Panc1 (cell line): ENCODE measurements around the gene MORN4. TPM values are rescaled to one million over a fixed set of nuclear protein-coding genes. Genes with fewer than 3 reads are reported as not detected.

Experiments
- ATAC-seq: fragments of 200-7000 bp; cut with Tn5 transposase; 2 replicates; pipeline ENCODE4 v1.9.1; 2020; ENCODE audit warnings: mild to moderate bottlenecking, moderate library complexity
- BruUV-seq: library from RNA; stranded (reverse); fragments of 400-500 nt; replicated peaks from 2 replicates; lab custom pipeline; 2021; lab: Mats Ljungman, UMichigan
- CTCF ChIA-PET: fragments of 300-600 bp; sonication (Branson Sonifier 250); formaldehyde crosslinking; loops from one replicate; lab custom pipeline; 2022; ENCODE audit warnings: antibody characterized with exemption; lab: Charles Lee
- POLR2A ChIA-PET: fragments of 300-600 bp; sonication (Branson Sonifier 250); formaldehyde crosslinking; loops from one replicate; lab custom pipeline; 2022; ENCODE audit warnings: antibody characterized with exemption; lab: Charles Lee
- DNase-seq: peaks from one replicate; pipeline ENCODE4 v3.0.0-alpha.2; 2010; ENCODE audit warnings: low read depth, low spot score
- H3K27ac ChIP-seq: 2 replicates; pipeline ENCODE4 v1.5.1; 2011; ENCODE audit warnings: mild to moderate bottlenecking, low read length, inconsistent platforms
- H3K27me3 ChIP-seq: fragments of 200-500 bp; sonication (Bioruptor generic); 2 replicates; pipeline ENCODE4 v1.6.0; 2014; ENCODE audit warnings: low read length, inconsistent platforms; ENCODE audit not compliant: control insufficient read depth, insufficient read depth
- H3K36me3 ChIP-seq: fragments of 200-500 bp; sonication (Bioruptor generic); 2 replicates; pipeline ENCODE4 v1.5.1; 2014; ENCODE audit warnings: inconsistent platforms, mild to moderate bottlenecking, low read length, moderate library complexity; ENCODE audit not compliant: control insufficient read depth, insufficient read depth
- H3K4me1 ChIP-seq: 2 replicates; pipeline ENCODE4 v1.5.1; 2011; ENCODE audit warnings: inconsistent platforms, mild to moderate bottlenecking, low read length, moderate library complexity; ENCODE audit not compliant: control insufficient read depth, insufficient read depth
- H3K4me3 ChIP-seq, 2 experiments: 2 replicates each; pipeline ENCODE4 v1.5.1; 2011 to 2012; ENCODE audit warnings: low read depth in 2 of 2, low read length in 2 of 2, mild to moderate bottlenecking in 2 of 2, inconsistent platforms in 1 of 2, moderate library complexity in 1 of 2
- H3K9me3 ChIP-seq: fragments of 200-500 bp; sonication (Bioruptor generic); 2 replicates; pipeline ENCODE4 v1.5.1; 2014; ENCODE audit warnings: low read depth, mild to moderate bottlenecking, inconsistent platforms, low read length, moderate library complexity; ENCODE audit not compliant: control insufficient read depth, insufficient read depth
- CTCF ChIP-seq: fragments of 450-650 bp; IDR thresholded peaks from 2 replicates; pipeline ENCODE4 v1.5.1; 2017; ENCODE audit warnings: mild to moderate bottlenecking
- POLR2AphosphoS5 ChIP-seq: IDR thresholded peaks from 2 replicates; pipeline ENCODE4 v1.6.1; 2012; ENCODE audit warnings: mild to moderate bottlenecking, low read depth, low read length, moderate library complexity
- REST ChIP-seq, 2 experiments: IDR thresholded peaks; 2 replicates each; pipeline ENCODE4 v1.6.1; 2011 to 2012; ENCODE audit warnings: low read depth in 2 of 2, control low read depth in 1 of 2, low read length in 1 of 2, mild to moderate bottlenecking in 1 of 2, moderate library complexity in 1 of 2; ENCODE audit not compliant: insufficient read depth in 1 of 2
- SIN3A ChIP-seq: IDR thresholded peaks from 2 replicates; pipeline ENCODE4 v1.6.1; 2012; ENCODE audit warnings: low read depth, mild to moderate bottlenecking, low read length, moderate library complexity, borderline replicate concordance; ENCODE audit not compliant: insufficient read depth
- TCF7L2 ChIP-seq: IDR thresholded peaks from 2 replicates; pipeline ENCODE4 v1.6.1; 2011; ENCODE audit warnings: mild to moderate bottlenecking, low read depth, low read length, inconsistent platforms
- in situ Hi-C: cut with HindIII; loops from 2 replicates; pipeline ENCODE4 v1.10.0; 2016; ENCODE audit warnings: low sequenced_read_pairs, low pct_unique_long_range_greater_than_20kb
- intact Hi-C: fragments of 100-400 bp; cut with micrococcal nuclease; formaldehyde crosslinking; loops from one replicate; pipeline ENCODE4 v1.10.0; 2022; ENCODE audit not compliant: unreplicated experiment
- total RNA-seq: library from RNA; stranded (reverse); gene quantifications from one replicate; pipeline ENCODE4 v1.2.1, GENCODE V29; 2021; ENCODE audit not compliant: unreplicated experiment

MORN4 gene
- total RNA-seq, 1 experiment from 2014 or later = 17.9 TPM

- peak overlapping the region; percentile 83 for H3K27ac ChIP-seq
- intact Hi-C loops = no loop called here
- H3K4me1 ChIP-seq = peaks cover 56% of the 10 kb centered on the region
- H3K27me3 ChIP-seq = no peaks in the 10 kb centered on the region
- DNase-seq (no peak), ATAC-seq (no peak)
- CTCF ChIA-PET = interaction anchor here (0.5 to 2.4 kb wide), 4 partner anchors 10 to 41 kb away, joined by 3 to 23 read pairs (median 6); partner anchors contain the start of gene HOGA1
- no peaks in the 10 kb centered on the region for H3K36me3 ChIP-seq
- POLR2A ChIA-PET = no interaction called here
- TF ChIP-seq TCF7L2 = no peak
- no peak for TF ChIP-seq POLR2AphosphoS5
- TF ChIP-seq SIN3A = no peak
- no peak for TF ChIP-seq CTCF
- no peak for TF ChIP-seq REST (IDR thresholded peaks at IDR 0.05; ENCODE audit: insufficient read depth in 1 of 2, low read depth in 2 of 2, low read length in 1 of 2)
- BruUV-seq = no TSS peak
- H3K4me3 ChIP-seq = no peak overlapping the region
- H3K9me3 ChIP-seq = no peaks in the 10 kb centered on the region
- in situ Hi-C loops = no loop called here
Measured at GRCh38 chr10:97570789-97571471, 62.4 kb downstream of the MORN4 start.

DNA sequence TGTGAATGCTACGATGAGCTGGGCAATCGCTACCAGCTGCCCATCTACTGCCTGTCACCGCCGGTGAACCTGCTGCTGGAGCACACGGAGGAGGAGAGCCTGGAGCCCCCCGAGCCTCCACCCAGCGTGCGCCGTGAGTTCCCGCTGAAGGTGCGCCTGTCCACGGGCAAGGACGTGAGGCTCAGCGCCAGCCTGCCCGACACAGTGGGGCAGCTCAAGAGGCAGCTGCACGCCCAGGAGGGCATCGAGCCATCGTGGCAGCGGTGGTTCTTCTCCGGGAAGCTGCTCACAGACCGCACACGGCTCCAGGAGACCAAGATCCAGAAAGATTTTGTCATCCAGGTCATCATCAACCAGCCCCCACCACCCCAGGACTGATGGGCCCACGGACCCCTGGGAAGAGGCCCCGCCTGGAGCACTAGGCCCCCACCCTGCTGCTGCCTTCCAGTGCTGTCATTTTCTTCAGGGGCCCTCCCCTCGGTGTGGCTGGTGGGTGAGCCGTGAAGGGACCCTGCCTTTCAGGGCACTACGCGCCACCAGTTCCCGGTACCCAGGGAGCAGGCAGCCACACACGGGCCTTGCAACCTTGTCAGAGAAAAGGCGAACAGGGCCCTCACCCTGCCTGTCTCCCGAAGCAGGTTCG lies 63.0 kb downstream of the MORN4 start:
- ATAC-seq = no peak
- intact Hi-C loops = no loop called here

More for the DNA sequence above, 63.0 kb downstream of the MORN4 start:
- Histone ChIP-seq H3K4me3 (no peak overlapping the region), H3K9me3 (no peaks in the 10 kb centered on the region), H3K27ac (peak overlapping the region; percentile 83; the same call in 1 of the 2 replicates), H3K4me1 (peaks cover 50% of the 10 kb centered on the region), H3K27me3 (no peaks in the 10 kb centered on the region), H3K36me3 (no peaks in the 10 kb centered on the region)
- in situ Hi-C loops = no loop called here
- no TSS peak for BruUV-seq
- ChIA-PET POLR2A (no interaction called here), CTCF (interaction anchor here (0.7 kb wide), 1 partner anchor 14 kb away, joined by 4 read pairs; the partner anchor contains the start of gene HOGA1)
- no peak for DNase-seq
- TF ChIP-seq POLR2AphosphoS5 (no peak), REST (IDR thresholded peaks at IDR 0.05; ENCODE audit: insufficient read depth in 1 of 2, low read depth in 2 of 2, low read length in 1 of 2) (no peak), CTCF (no peak), SIN3A (no peak), TCF7L2 (no peak)
